NB4 (cell line): ENCODE data around the gene CRISP2.

Experiments used
- CTCF ChIP-seq: IDR thresholded peaks from one replicate; pipeline ENCODE4 v1.5.1; 2012; ENCODE audit warnings: low read depth, low read length
- MAX ChIP-seq: IDR thresholded peaks from 2 replicates; pipeline ENCODE4 v1.6.1; 2011; ENCODE audit warnings: low read depth, low read length
- MYC ChIP-seq: IDR thresholded peaks from 2 replicates; pipeline ENCODE4 v1.6.1; 2011; ENCODE audit warnings: low read depth, low read length
- POLR2A ChIP-seq: IDR thresholded peaks from 2 replicates; pipeline ENCODE4 v1.6.1; 2011; ENCODE audit warnings: mild to moderate bottlenecking; ENCODE audit not compliant: insufficient read length; ENCODE audit errors: extremely low read depth

- TF ChIP-seq CTCF: no peak
- TF ChIP-seq POLR2A: no peak
- no peak for TF ChIP-seq MYC
- no peak for TF ChIP-seq MAX
These were observed 62.1 kb downstream of the CRISP2 start for GRCh38 chr6:49651239-49651638.
